Mesodermal cell (in vitro differentiated cells): Measurements from ENCODE around the gene SDCCAG8.

ENCODE experiments used
- H3K27ac ChIP-seq: 2 replicates; pipeline ENCODE4 v1.7.0; 2013; ENCODE audit warnings: mild to moderate bottlenecking, low read depth, low read length, moderate library complexity; ENCODE audit not compliant: severe bottlenecking
- H3K36me3 ChIP-seq: 2 replicates; pipeline ENCODE4 v1.7.1; 2013; ENCODE audit warnings: mild to moderate bottlenecking, low read length, moderate library complexity; ENCODE audit not compliant: control insufficient read depth, insufficient read depth
- H3K4me1 ChIP-seq: one replicate; pipeline ENCODE4 v1.7.1; 2013; ENCODE audit warnings: mild to moderate bottlenecking, low read length; ENCODE audit not compliant: insufficient read depth, control insufficient read depth, poor library complexity, severe bottlenecking
- H3K4me3 ChIP-seq: 2 replicates; pipeline ENCODE4 v1.7.0; 2013; ENCODE audit warnings: low read length, control low read depth, mild to moderate bottlenecking; ENCODE audit not compliant: insufficient read depth, poor library complexity, severe bottlenecking; ENCODE audit errors: extremely low read depth
- H3K9me3 ChIP-seq: 2 replicates; pipeline ENCODE4 v1.7.1; 2013; ENCODE audit warnings: mild to moderate bottlenecking, low read length, moderate library complexity; ENCODE audit not compliant: control insufficient read depth
- WGBS, 2 experiments: methylation state at CpG; one replicate each; pipeline ENCODE4 v1.1.5; 2013; ENCODE audit warnings: missing lambda C conversion rate in 2 of 2; ENCODE audit not compliant: insufficient coverage in 2 of 2; 5-methylcytosine and 5-hydroxymethylcytosine counted together

The SDCCAG8 gene

DNA sequence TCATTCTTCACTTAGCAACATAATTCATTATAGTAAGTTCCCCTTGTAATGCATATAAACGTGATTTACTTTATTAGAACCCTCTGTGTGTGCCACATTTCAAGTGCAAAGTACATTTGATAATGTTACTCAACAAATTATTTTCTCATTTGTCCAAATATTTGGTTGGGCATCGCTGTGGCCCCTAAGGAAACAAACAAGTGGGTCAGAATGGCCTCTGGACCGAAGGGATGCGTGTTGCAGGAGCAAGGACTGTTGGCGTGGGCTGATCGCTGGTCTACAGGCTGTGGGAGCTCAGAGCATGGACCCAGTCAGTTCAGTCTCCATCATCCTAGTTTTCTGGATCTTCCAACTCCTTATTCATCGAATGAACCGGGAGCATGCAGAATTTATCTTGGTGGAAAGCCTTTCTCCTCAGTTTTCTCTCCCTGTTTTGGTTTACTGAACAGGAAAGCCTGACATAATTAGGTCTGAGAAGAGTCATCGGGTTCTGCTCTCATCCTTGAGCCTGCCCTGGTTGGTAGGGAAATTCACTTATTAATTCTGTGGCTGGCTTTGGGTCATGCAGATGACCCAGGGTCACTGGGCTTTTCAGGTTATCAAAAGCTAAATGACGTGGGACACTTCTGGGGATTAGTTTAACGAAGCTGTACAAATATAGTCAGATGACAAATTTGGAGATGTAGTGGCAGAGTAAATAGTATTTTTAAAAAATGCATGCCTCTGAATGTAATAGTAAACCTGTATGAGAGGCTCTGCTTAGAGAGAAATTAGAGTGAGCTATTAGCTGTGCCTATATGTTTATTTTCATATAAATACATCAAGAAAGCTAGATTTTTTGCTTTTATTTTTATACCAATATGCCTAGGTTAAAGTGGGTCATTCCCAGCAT lies 200.2 kb downstream of the SDCCAG8 start:
- Histone ChIP-seq H3K4me1 (no peaks in the 10 kb centered on the region), H3K27ac (no peak overlapping the region), H3K4me3 (no peak overlapping the region), H3K36me3 (no peaks in the 10 kb centered on the region), H3K9me3 (no peaks in the 10 kb centered on the region)
- WGBS, 2 experiments: 86 to 96% methylated on average over 8 to 11 of the region's 11 CpGs

DNA sequence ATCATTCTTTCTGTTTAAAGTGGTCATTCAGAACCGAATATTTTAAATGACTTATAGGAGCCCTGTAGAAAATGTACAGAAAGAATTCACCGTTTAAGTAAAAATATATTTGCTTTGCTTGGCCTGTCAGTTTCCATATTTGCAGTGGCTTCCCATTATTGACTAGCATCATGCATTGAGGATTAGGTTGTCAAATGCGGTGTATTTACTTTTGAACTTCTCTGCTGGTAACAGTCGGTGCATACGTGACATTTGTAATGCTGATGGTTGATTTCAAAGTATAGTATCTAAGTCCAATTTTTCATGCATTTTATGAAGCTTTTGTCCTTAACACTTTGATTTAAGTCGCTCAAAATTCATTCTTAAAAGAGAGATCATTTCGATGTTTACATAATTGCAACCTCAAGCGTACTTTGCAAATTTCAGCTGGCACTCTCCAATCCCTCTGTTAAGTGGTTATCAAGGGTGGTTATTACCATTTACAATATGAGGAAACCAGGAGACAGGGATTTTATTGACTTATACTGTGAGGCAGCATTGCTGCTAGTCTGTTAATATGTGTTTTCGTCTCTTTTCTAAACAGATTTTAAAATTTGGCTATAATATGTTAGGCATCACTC lies 201.6 kb downstream of the SDCCAG8 start:
- WGBS, 2 experiments: 98 to 100% methylated on average over 2 to 5 of the region's 9 CpGs
- Histone ChIP-seq H3K4me1 (no peaks in the 10 kb centered on the region), H3K36me3 (peaks cover 5% of the 10 kb centered on the region), H3K9me3 (no peaks in the 10 kb centered on the region), H3K27ac (no peak overlapping the region), H3K4me3 (no peak overlapping the region)

DNA sequence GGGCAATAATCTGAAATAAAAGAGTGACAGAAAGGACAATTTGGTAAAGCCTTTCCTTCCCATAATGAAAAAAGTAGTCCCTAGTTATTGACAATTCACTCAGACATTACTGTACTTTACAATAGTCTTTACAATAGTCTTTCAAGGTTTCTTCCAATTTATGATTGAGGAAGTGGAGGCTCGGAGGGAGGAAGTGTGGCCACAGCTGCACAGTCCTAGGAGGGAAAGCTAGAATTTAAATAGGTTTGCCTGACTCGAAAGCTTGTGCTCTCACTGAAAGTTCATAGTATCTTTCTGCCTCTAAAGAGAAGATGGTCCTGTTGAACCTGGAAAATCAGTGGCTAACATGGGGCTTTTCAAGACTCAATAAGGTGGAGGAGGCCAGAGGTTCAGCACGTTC lies 203.2 kb downstream of the SDCCAG8 start:
- Histone ChIP-seq H3K4me1 (no peaks in the 10 kb centered on the region), H3K27ac (no peak overlapping the region), H3K4me3 (no peak overlapping the region), H3K36me3 (peaks cover 5% of the 10 kb centered on the region), H3K9me3 (no peaks in the 10 kb centered on the region)
- WGBS, 2 experiments: 95 to 100% methylated on average over 2 of the region's 3 CpGs

DNA sequence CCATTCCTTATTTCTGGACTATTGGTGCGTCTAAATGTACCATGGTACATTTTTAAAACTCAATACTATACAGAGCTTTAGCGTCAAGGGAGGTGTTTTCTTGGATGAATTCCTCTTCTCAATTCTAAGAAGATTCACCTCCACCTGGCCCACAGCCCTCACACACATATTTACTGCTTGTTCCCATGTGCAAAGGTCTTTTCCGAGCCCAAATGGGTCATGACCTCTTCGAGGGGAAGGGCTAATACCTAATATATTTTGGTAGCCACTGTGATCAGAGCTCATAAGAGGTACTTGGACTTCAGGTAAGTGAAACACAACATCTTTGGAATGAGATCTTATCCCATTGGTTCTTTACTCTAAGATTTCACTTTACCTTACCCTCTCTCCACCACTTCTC lies 205.9 kb downstream of the SDCCAG8 start:
- no peak overlapping the region for H3K4me3 ChIP-seq
- H3K4me1 ChIP-seq: no peaks in the 10 kb centered on the region
- H3K27ac ChIP-seq: no peak overlapping the region
- peaks cover 5% of the 10 kb centered on the region for H3K36me3 ChIP-seq
- 90 to 100% methylated on average over 2 of the region's 4 CpGs for WGBS, 2 experiments
- H3K9me3 ChIP-seq: no peaks in the 10 kb centered on the region

DNA sequence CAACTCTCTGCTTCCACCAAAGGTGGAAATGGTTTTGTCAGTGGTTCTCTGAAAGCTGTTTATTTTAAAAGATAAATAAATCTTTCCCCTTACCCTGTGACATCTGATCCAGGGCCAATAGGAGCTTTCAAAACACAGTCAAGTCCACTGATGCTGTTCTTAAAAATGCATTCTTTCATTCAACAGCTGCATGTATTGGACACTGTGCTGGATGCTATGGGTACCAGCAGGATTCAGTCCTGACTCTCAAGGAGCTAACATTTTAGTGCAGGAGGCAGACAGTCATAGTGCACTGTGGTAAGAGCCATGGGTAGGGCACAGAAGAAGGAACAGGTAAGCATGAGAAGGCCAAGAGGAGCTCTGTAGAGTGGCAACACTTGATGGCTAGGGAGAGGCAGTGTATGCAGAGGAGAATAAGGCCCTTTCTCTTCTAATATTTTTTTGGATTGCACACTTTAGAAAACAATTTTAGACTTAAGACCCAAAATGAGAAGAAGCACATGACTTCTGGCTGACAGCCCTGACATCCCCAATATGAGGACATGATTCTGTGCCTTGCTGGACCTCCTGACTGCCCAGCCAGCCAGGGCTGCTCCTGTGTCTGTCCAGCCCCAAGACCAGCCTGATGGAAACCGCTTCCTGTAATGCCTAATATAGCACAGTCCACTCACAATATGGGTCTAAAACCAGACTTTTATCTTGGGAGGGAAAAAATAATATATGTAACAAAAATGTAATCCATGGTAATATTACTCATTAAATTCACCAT lies 207.3 kb downstream of the SDCCAG8 start:
- Histone ChIP-seq H3K27ac (no peak overlapping the region), H3K9me3 (no peaks in the 10 kb centered on the region), H3K36me3 (peaks cover 5% of the 10 kb centered on the region), H3K4me1 (no peaks in the 10 kb centered on the region), H3K4me3 (no peak overlapping the region)
- no CpG with 5 or more reads among the region's 1 CpG for WGBS, 2 experiments

DNA sequence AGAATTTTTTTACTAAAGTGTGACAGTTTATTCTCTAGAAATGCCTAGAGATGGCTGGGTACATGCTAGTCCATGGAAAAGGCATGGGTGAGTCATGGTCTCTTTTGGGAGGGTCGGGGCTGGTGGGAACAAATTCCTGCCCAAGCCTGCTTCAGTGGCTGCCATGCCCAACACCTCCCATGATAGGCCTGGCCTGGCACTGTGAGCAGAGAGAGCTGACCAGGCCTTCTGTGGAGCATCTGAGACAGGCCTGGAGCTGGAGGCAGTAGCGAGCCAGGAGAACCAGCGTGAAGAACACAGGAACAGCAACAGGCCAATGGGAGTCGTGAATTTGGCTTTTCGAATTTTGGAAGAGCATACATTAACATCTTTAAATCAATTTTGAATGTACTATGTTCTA lies 209.2 kb downstream of the SDCCAG8 start:
- peaks cover 5% of the 10 kb centered on the region for H3K36me3 ChIP-seq
- H3K27ac ChIP-seq: no peak overlapping the region
- no peaks in the 10 kb centered on the region for H3K9me3 ChIP-seq
- no peaks in the 10 kb centered on the region for H3K4me1 ChIP-seq
- WGBS, 2 experiments: 76 to 100% methylated on average over 1 to 2 of the region's 5 CpGs
- no peak overlapping the region for H3K4me3 ChIP-seq

DNA sequence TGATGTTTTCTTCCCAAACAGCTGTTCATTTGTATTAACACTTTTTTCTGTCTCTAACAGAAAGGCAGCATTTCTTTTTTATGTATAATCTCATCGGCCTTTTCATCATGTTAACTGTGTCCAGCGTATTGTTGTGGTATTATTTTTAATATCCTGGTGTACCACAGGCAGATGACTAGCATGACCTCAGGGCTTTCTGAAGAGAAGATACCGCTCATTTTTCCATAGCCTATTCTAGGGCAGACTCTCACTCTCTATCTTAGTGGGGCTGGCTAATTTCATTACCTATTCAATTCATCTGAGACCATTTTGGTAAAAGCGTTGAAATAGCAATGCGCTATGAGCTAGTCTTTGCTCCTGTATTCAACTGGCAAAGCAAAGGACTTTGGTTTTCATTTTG lies 209.9 kb downstream of the SDCCAG8 start:
- H3K27ac ChIP-seq: no peak overlapping the region
- H3K9me3 ChIP-seq: no peaks in the 10 kb centered on the region
- 96 to 100% methylated on average over 1 to 3 of the region's 5 CpGs for WGBS, 2 experiments
- no peaks in the 10 kb centered on the region for H3K4me1 ChIP-seq
- no peak overlapping the region for H3K4me3 ChIP-seq
- peaks cover 5% of the 10 kb centered on the region for H3K36me3 ChIP-seq

DNA sequence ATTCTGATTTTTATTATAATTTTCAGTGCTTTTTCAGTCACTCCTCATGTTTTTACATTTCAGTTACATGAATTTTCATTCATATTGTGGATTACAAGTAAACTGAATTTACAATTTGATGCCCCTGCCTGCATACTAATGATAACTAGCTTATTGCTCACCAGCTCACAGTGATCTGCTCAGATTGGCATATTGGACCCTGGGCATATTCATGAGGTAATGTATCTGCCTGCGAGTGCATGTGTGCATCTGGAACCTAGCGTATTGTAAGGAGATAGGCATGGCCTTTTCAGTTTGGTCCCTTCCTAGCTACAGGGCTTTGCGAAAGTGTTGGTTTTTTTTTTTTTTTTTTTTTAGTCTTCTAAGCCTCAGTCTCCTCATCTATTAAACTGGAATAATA lies 213.7 kb downstream of the SDCCAG8 start:
- H3K27ac ChIP-seq: no peak overlapping the region
- no peaks in the 10 kb centered on the region for H3K36me3 ChIP-seq
- H3K4me3 ChIP-seq: no peak overlapping the region
- WGBS, 2 experiments: 83% methylated on average over 1 of the region's 3 CpGs; no CpG with 5 or more reads in 1 of the 2 experiments
- H3K4me1 ChIP-seq: peaks cover 2% of the 10 kb centered on the region
- H3K9me3 ChIP-seq: no peaks in the 10 kb centered on the region

DNA sequence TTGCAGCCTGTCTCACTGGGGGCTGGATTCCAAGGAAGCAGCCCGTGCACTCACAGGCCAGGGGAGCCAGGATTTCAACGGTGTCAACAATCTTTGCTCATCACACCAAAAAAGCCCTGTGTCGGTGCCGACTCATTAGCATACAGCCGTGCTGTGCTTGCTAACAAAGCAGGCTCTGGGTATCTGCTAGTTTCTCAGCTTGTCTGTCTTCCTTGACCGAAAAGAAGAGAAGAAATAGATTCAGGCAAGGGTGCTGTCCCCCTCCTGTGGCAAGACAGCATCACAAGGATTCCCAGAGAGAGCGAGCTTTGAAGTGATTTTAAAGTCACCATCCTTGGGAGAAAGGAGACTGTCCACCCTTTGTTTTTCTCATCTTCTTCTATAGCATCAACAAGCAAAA lies 214.7 kb downstream of the SDCCAG8 start:
- Histone ChIP-seq H3K4me1 (peaks cover 2% of the 10 kb centered on the region), H3K4me3 (no peak overlapping the region), H3K9me3 (no peaks in the 10 kb centered on the region), H3K27ac (peak overlapping the region; percentile 1), H3K36me3 (no peaks in the 10 kb centered on the region)
- 22 to 34% methylated on average over 4 to 7 of the region's 7 CpGs for WGBS, 2 experiments

DNA sequence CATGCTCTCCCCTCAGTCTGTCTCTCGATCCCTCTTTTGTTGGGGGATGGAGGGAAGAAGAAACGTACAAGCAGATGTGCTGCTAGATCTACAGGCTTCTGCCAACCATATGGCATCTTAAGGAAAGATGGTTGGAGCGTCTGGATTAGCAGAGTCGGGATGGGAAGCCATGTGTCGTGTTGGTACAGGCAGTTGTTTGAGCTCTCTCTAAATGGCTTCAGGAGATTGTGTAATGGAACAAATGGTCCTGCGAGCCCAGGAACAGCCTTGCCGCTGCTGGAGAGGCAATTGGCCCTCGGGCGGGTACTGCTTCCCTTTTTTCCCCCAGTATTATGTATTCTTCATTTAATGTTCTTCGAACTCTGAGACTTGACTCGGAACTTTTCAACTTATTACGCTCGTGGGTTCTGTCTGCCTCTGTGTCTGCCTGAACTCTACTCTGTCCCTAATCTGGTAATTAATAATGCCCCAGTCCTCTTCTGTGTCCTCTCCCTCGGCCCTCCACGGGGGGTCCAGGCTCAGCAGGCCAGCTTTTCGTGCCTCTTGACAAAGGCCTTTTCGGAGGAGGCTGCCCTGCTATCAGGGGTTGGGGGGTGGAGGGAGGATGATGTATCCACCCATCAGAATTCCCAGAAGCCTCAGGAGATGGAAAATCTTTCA lies 215.3 kb downstream of the SDCCAG8 start:
- H3K4me1 ChIP-seq: peaks cover 3% of the 10 kb centered on the region

More for the DNA sequence above, 215.3 kb downstream of the SDCCAG8 start:
- no peaks in the 10 kb centered on the region for H3K9me3 ChIP-seq
- no peak overlapping the region for H3K4me3 ChIP-seq
- peak overlapping the region; percentile 1 for H3K27ac ChIP-seq
- WGBS, 2 experiments: 76 to 81% methylated on average over 13 of the region's 17 CpGs
- H3K36me3 ChIP-seq: no peaks in the 10 kb centered on the region
